DMS153 (cell line): ENCODE results near the gene IL1RAPL1.

Source experiments
- DNase-seq: peaks from one replicate; lab custom pipeline; 2025; lab: John Stamatoyannopoulos, UW

IL1RAPL1 gene

DNA sequence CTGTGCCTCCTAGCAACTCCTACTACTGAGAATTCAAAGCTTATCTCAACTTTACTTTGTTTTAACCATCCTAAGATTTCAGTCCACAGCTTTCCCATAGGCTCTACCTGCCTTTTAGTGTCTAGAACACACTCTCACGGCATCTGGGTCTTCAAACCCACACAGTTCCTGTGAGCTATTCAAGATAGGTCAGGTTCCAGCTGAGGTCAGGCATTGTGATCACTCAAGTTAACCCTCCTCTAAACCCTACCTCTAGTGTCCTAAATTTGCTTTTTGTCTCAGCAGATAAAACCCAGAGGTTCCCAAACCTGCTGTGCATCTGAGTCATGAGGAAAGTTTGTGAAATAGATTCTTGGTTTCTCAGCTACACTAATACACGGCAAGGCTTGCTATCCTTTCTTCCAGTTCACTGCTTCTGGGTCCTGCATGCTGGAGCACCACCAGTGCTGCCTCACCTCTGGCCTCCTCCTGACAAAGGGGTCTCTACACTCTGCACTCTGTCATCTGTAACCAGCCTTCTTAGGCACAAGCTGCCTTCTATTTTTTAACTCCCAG is 1303.5 kb downstream of the IL1RAPL1 start:
- no peak for DNase-seq

DNA sequence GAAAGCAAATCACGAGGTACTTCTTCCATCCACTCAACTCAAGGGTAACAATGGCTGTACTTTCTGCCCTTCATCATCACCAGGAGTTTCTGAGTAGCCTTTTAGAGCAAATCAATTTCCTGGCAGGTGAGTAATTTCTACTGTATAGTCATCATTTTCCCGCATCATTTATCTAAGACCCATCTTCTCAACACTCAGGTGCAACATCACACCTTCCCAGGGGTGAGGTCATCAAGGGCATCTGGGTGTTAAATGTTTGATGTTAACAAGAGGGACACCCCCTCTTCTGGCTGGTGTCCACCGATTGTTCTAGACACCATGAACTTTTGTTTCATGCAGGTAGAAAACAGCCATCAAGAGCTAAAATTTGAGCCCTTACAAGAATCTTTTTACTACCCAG is 1314.8 kb downstream of the IL1RAPL1 start:
- DNase-seq: no peak

DNA sequence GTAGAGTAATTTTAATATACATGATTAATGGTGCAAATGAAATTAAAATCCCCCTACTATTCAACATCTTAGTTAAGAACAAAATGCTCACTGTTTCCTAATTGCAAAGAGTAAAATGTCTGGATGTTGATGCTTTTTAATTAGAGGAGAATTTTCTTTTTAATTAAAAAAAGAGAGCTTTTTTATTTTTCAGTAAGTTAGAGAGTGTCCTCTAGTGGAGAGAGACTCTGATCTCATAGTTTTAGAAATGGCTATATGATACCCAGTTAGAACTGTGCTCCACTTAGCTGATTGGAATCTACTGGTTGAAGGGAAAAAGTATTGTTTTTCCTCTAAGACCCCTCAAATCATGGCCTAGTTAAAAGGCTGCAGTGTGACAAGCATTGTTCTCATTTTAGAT is 1316.1 kb downstream of the IL1RAPL1 start:
- no peak for DNase-seq

DNA sequence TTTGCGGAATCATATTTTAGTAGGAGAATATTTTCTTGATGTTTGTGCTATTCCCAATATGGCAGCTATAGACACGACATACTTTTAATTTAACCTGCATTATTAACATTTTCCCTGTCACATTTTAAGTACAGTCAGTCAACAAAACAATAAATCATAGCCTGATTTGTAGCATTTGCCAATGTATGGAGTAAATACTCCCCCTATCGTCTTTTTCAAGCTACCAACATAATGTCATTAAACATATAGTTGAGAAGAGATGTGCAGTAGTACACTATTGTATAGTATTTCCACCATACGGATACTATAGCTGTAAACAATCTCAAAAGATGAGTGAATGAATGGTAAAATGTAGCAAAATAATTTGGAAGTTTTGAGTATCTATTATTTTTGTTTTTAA is 1324.4 kb downstream of the IL1RAPL1 start:
- no peak for DNase-seq

DNA sequence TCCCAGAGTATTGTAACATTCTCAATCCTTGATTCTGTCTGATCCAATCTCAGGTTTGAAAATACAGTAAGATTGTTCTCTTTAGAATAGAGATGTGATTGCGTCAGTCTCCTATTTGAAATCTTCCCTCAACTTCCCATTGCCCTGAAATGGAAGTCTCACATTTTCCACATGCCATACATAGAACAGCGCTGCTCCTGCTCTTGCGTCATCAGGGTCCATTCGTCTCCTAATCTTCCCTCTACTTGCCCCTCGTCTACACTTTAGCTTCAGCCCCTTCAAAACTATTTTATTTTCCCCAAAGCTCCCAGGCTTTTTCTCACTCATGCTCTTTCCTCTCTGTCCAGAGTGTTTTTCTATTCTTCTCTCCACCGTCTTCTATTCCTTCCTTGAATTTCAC is 1326.4 kb downstream of the IL1RAPL1 start:
- DNase-seq: no peak

DNA sequence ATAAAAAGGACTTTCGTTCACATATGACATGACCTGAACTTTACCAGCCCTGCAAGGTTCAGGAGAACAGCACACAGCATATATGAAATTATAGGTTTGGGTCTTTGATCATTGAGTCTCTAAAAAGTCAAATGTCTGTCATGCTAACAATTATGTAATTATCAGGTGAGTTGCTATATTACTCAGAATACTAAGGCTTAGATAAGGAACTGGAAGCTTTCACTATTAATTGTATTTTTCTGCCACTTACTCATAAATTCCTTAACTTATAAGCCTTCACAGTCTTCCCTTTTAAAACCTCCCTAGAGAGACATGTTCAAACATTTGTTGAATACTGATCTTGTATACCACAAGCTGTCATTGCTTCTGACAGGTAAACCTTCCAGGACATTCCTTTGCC is 1335.4 kb downstream of the IL1RAPL1 start:
- no peak for DNase-seq

DNA sequence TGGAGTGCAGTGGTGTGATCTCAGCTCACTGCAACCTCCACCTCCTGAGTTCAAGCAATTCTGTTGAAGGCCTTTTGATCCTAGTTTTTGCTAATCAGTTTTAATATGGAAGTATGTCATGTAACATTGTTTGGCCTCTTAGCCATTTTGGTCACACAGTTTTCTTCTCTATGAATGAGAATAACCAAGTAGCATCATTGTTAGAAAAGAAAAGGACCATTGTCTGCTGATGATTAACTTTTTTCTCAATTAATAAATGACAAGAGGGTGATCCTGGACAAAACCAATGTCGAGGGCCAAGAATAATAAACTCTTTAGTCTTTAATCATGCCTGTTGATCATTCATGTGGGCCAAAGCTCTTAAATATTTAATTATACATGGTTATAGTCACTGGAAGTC is 1338.8 kb downstream of the IL1RAPL1 start:
- no peak for DNase-seq

DNA sequence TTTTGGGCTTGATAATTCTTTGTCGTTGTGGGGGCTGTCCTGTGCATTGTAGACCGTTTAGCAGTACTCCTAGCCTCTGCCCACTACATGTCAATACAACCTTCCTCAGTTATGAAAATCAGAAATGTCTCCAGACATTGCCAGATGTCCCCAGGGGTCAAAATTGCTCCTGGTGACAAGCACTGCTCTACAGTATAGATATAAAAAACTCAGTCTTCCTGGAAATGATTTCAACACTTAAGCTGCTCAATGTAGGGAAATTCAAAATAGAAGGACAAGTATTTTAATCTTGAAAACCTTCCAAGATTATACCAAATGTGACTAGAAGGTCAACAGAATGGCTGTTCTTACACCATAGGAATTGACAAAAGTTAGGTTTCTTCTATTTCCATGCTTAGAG is 1339.4 kb downstream of the IL1RAPL1 start:
- DNase-seq: no peak

DNA sequence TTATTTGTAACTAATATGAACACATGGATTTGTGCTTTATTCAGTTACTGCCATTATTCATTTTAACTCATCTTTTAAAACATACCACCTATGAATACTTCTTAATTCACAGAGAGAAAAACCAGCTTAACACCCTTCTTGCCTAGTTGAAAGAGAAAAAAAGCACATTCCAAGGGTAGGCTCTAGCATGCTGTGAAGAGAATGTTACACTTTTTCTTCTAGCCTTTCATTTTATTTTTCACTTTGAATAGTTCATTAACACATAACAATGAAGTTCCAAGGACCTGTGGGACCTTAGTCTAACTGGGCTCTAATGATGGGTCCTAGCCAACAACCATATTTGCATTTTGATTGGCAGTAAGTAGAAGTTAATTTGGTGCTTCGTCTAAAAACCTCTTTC is 1348.2 kb downstream of the IL1RAPL1 start:
- DNase-seq: no peak

DNA sequence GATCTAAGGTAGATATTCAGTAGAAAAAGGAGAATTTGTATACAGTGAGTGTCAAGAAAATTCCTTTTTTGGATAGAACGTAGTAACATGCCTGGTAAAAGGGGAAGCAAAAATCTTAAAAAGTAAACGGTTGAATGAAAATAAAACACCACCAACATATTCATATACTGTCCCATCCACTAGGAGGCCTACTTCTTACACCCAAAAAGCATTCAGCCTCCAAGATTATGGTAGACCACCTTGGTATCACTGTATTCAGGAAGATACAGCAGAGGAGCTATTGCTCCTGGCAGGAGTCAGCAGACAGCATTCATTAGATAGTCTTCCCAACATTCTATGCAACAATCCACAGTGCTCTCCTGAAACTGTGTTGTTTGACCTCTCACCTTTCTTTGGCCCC is 1353.5 kb downstream of the IL1RAPL1 start:
- no peak for DNase-seq

DNA sequence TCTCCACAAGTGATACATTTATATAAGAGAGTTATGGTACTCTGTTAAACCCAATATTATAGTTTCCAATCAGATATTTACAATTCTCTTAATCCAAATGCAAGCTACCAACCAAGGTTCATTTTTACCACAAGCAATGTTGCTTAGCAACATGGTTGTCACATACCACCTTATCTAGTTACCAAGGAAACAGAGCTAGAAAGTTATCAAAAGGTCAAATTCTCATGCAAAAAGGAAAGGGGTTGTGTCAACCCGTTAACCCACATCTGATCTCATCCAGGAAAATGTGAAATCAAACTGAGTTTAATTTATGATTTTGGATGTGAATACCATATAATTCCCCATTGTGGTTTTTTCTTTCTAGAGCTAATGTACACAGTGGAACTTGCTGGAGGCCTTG is 1354.0 kb downstream of the IL1RAPL1 start:
- no peak for DNase-seq

DNA sequence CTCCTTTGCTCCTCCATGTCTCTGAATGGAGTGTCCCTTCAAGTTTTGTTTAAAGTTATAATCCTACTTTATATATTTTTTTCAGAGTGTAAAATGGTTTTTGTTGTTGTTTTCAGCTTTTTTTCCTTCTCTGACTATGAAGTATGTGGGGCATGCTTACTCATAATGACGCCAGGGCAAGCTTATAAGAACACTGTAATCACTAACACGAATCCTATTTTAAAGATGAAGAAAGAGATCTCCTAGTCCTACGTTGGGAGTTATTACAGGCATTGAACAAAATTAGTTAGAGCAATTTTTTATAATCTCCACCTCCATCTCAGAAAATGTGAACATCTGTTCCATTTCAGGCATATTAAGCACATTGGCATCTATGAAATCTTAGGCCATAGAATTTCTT is 1360.0 kb downstream of the IL1RAPL1 start:
- no peak for DNase-seq

DNA sequence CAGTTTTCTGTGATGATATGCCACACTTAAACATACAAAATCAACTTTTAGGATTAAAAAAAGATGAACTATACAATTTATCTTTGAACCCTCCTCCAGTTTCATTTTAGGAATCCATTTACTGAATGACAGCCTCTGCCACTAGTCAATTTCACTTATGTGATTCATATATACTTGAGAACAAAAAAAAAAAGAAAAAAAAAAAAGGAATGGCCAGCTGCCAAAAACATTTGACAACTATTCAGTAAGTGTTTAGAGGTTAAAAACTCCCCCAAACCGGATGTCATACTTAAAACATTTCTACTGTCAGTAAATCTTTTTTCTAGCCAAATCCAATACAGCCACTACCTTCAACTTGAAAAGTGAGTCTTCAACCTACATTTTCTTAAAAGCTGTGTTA is 1361.4 kb downstream of the IL1RAPL1 start:
- DNase-seq: no peak

DNA sequence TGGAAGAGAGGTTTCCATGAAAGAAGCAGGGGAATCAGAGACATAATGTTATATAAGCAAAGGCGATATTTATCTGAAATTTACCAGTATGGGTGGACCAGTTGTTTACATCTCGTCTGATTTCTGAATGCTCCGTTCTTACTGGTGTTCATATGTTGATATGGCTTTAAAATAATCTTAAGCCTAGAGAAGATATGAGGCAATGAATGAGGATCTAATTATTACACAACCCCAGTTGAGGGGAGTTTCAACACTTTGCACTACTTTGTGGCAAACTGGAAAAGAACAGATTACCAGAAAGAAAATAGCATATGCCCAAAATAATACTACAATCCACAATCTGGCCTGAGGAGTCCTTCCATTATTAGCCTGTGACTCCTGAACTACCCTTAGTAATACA is 1364.8 kb downstream of the IL1RAPL1 start:
- DNase-seq: no peak

DNA sequence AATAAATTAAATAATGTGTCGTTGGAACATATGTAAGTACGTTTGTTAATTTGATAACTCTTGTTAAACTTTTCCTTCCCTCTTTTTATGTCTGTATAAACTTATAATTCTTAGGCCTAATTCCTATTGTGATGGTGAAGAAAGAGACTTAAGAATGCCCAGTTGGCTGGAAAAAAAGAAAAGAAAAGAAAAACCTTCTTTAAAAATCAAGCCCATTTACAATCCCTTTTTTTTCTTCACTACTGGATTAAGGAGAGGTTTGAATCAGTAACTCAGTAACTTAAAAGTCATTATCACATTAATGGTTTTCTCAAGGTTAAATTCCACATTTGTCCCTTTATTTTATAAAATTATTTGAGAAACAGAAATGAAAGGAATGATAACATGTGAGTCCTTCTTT is 1374.8 kb downstream of the IL1RAPL1 start:
- no peak for DNase-seq

DNA sequence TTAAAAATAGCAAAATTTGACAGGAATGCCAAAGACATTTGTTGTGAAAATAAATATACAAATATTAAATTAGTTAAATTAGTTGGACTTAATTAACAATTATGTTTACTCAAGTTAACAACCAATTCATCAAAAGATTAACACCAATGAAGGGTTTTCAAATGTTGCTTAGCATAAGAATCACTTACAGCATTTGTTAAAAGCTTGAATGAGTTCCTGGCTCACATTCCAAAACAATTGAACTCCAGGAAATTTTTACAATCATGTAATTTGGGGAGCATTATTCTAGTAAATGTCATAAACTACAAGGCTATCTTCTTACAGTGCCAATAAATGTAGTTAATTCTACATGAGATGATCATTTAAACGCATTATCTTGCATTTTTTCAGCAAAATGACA is 1378.4 kb downstream of the IL1RAPL1 start:
- DNase-seq: no peak

DNA sequence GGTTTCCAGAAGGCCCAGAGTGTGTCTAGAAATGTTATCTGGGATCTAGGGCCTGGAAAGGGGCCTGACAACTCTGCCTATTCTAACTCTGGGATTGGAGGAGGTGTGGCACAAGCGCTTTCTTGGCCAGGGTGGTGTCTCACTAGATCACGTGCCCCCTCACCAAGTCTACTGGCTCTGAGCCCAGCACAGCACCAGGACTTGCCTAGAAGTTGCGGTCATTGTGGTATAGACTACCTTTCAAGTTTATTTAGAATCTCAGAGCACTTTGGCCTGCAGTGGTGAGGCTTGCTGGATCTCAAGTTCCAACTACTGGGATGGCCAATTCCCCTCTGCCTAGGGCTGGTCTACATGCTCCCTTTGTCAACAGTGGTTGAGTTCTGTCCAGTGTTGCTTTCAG is 1404.8 kb downstream of the IL1RAPL1 start:
- DNase-seq: no peak

DNA sequence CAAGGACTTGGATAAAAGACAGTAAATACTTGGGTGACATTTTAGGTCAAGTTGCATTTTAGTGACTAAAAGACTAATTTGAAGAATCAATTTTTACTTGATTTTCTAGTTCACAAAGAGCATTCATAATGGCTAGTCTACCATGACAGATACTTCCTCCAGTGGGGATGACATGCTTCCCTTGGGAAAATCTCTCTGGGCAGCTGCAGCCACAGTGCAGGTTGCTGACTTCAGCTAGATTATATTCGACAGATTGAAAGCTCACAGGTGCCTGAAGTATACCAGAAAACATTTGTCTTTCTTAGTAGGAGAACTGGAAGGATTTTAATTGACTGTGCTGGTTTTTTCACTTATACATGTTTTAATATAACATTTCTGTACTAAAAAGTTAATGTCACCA is 1418.6 kb downstream of the IL1RAPL1 start:
- no peak for DNase-seq
